Endothelial cell of umbilical vein (primary cell): ENCODE measurements around the gene SECTM1.

Experiments used
- CTCF ChIP-seq, 2 donors: IDR thresholded peaks; 1 replicate in 1 of 2; 2 replicates in 1 of 2; pipeline ENCODE4 v1.5.1; 2011; ENCODE audit warnings: low read length in 2 of 2, mild to moderate bottlenecking in 2 of 2, moderate library complexity in 2 of 2, control low read depth in 1 of 2, inconsistent platforms in 1 of 2, low read depth in 1 of 2; ENCODE audit not compliant: insufficient read depth in 1 of 2; ENCODE audit errors: extremely low read depth in 1 of 2
- JUN ChIP-seq: IDR thresholded peaks from 2 replicates; pipeline ENCODE4 v1.6.1; 2011; ENCODE audit warnings: borderline replicate concordance, low read depth; ENCODE audit not compliant: insufficient read length, insufficient read depth
- MYC ChIP-seq: IDR thresholded peaks from one replicate; pipeline ENCODE4 v1.6.1; 2011; ENCODE audit warnings: mild to moderate bottlenecking, low read depth, low read length
- POLR2A ChIP-seq: IDR thresholded peaks from 2 replicates; pipeline ENCODE4 v1.6.1; 2012; ENCODE audit warnings: low read depth, mild to moderate bottlenecking, control low read depth, low read length
- POLR2AphosphoS5 ChIP-seq: IDR thresholded peaks from 2 replicates; pipeline ENCODE4 v1.6.1; 2012; ENCODE audit warnings: low read depth, mild to moderate bottlenecking, control low read depth, low read length, moderate library complexity; ENCODE audit not compliant: insufficient read depth

- TF ChIP-seq CTCF (IDR thresholded peaks at IDR 0.05; ENCODE audit: extremely low read depth in 1 of 2, insufficient read depth in 1 of 2, low read depth in 1 of 2, low read length in 2 of 2), result no peak
- TF ChIP-seq POLR2AphosphoS5, result no peak
- no peak for TF ChIP-seq MYC
- TF ChIP-seq JUN, result no peak
- no peak for TF ChIP-seq POLR2A
Observed at GRCh38 chr17:82305727-82306300, 27.8 kb downstream of the SECTM1 start.
